Upper lobe of left lung (tissue), 4 donors: Measurements from ENCODE around the gene TRAF3.

Experiments
- CTCF ChIP-seq, 6 experiments: fragments of 450-650 bp in 4 of 6; fragments of 200-600 bp in 2 of 6; sonication (generic) in 2 of 6; IDR thresholded peaks; one replicate each; pipeline ENCODE4 v1.5.1; 2016 to 2019; ENCODE audit warnings: antibody characterized with exemption in 6 of 6
- POLR2A ChIP-seq, 4 donors: fragments of 450-650 bp; IDR thresholded peaks; one replicate each; pipeline ENCODE4 v1.5.1; 2016 to 2017; ENCODE audit warnings: antibody characterized with exemption in 4 of 4, mild to moderate bottlenecking in 2 of 4
- POLR2AphosphoS5 ChIP-seq, 2 donors: sonication (generic); formaldehyde crosslinking; IDR thresholded peaks; one replicate each; pipeline ENCODE4 v1.5.1; 2017; ENCODE audit warnings: antibody characterized with exemption in 2 of 2

- TF ChIP-seq CTCF (IDR thresholded peaks at IDR 0.05) (no peak), POLR2A (IDR thresholded peaks at IDR 0.05) (no peak), POLR2AphosphoS5 (IDR thresholded peaks at IDR 0.05) (no peak)
These were observed 27.6 kb upstream of the TRAF3 start for GRCh38 chr14:102749393-102750305.
